GM19372 (cell line): ENCODE results near the gene VEPH1.

ENCODE experiments used
- ATAC-seq: cut with Tn5 transposase; IDR thresholded peaks from one replicate; pipeline ENCODE4 v1.9.1; 2021; ENCODE audit warnings: mild to moderate bottlenecking, low read depth, moderate library complexity; ENCODE audit not compliant: unreplicated experiment

VEPH1 gene

GRCh38 chr3:157526036-157526435 lies 22.8 kb upstream of the VEPH1 start:
- no peak for ATAC-seq

- ATAC-seq, result no peak
Measured at GRCh38 chr3:157523814-157524213, 20.6 kb upstream of the VEPH1 start.

DNA sequence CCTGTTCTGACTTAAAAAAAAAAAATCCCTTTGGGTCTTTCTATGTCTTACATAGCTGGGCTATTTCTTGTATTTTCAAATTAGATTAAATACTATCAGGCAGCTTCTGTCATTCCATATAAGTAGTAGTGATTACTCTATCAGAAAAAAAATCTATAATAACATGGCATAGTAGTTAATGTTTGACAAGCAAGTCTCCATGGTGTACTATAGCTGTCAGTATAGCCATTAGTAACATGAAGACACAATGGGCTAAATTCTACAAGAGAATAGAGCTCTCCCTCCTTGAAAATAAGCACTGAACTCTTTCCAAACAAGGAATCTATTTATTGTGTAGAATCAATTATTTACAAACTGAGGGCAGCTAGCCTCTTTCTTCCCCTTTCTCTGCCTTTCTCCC lies 19.4 kb upstream of the VEPH1 start:
- ATAC-seq, result no peak

DNA sequence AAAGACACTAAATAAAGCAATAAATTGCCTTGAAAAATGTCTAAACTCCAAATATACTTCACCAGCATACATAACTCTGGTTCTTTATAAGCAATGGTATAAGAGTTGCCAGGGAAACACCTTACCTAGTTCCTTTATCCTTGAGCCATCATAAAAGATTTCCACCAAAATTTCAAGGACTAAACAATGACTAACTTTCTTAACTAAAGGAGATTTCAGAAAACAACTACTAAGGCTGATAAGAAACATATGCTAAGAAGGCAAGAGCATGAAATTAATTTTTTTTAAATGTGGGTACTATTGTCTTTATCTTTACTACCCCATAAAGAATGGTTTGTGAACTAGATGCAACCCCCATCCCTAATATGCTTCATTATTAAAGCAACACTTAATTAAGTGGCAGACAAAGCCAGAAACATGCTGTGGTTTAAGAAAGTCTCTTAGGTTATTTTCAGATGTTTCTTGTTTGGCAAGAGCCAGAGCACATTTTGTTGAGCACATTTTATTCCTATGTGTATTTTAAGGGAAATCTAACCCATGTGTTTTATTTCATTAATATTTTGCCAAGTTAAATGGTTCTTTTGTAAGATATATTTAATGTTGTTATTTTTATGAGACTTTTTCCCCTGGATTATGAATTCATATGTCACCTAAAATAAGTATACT lies 17.4 kb upstream of the VEPH1 start:
- ATAC-seq, result no peak

DNA sequence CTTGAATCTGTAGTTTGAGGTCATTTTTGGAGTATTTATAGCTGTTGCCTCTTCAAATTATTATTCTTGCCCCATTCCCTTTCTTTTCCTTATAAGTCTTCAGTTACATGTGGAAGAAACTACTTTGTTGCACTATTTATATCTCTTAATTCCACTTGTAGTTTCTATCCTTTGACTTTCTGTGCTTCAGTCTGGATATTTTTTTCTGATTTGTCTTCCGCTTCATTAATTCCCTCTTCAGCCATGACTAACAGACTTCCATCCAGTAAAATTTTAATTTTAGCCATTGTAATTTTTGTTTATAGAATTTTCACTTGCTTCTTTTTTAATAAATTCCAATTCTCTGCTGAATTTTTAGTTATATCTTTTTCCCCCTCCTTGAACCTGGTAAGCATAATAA lies 15.7 kb upstream of the VEPH1 start:
- no peak for ATAC-seq

DNA sequence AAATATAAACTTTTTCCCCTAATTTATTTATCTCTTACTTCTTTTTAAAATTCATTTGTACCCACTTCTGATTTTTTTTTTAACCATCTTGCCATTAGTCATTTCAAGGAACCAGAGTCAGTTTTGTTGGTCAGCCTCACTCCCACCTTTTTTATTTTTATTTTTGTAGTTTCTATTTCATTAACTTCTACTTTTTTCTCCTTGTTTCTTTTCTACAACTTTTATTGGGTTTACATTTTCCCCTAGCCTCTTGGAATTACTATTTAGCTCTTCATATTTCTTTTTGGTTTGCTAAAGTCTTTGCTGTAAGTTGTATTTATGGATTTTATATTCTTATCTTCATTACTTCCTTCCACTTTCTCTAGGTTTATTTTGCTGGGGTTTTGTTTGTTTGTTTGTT lies 13.7 kb upstream of the VEPH1 start:
- ATAC-seq, result no peak

GRCh38 chr3:157515398-157515797 lies 12.2 kb upstream of the VEPH1 start:
- ATAC-seq, result no peak

DNA sequence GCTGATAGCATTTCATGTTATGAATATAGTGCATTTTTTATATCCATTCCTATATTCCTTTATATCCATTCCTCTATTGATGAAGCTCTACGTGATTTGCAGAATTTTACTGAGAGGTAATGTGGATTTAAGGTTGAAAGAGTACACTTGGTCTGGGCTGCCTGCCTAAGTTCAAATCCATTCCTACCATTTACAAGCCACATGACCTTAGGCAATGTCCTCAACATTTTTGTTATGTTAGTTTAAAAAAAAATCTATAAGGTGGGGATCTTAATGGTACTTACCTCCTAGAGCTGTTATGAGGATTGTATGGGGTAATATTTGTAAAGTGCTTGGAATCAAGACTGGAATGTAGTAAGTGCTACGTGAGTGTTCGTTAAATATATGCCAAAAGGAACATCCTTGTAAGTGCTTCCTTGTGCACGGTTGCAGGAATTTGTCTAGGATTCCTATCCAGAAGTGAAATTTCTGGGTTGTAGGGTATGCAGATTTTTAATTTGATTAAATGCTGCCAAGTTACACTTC lies 11.2 kb upstream of the VEPH1 start:
- ATAC-seq, result no peak

DNA sequence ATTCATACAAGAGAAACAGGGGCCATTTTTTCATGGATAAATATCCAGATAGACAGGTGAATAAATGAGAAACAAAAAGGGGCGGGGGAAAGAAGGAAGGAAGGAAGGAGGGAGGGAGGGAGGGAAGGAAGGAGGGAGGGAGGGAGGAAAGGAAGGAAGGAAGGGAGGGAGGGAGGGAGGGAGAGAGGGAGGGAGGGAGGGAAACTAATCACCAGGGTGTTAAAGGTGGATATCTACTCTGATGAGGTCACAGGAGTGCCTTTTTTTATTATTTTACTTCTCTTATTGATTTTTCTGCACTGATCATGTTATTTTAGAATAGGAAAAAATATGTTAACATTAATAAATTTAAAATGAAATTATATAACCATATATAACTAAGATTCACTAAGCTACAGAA lies 10.4 kb upstream of the VEPH1 start:
- no peak for ATAC-seq

DNA sequence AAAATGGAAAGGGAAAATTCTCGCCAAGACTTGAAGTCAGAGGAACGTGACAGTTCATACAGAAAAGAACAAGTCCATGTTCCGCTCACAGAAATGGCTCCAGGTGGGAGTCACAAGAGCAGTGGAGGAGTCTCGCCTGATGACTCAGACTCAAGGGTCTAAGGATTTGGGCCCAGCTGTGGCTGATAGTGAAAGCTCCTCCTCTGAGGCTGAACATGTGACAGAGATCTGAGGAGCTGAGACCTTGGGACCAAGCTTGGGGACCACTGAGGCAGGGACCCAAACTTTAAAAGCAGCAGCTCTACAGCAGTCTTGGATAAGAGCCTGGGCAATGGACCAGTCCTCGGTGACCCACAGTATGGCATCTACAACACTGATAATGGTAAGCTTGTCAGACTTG lies 9.3 kb upstream of the VEPH1 start:
- no peak for ATAC-seq

DNA sequence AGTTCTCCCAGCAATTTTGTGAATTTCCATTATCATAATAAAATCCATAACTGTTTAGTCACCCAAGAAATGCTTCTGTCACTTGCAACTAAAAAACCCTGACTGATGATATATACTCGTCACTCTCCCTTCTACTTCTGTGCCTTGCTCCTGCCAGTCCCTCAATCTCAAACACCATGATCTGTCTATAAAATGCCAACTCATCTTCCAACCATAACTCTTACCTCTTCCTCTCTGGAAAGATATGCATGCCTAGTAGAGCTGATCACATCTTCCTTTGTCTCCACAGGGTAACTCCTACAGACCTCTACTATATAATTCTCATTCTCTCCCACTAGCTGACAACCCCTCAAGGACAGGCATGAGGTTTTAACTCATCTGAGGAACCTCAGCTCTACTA lies 5.2 kb upstream of the VEPH1 start:
- no peak for ATAC-seq

GRCh38 chr3:157501863-157502262 lies 1.4 kb downstream of the VEPH1 start:
- no peak for ATAC-seq

DNA sequence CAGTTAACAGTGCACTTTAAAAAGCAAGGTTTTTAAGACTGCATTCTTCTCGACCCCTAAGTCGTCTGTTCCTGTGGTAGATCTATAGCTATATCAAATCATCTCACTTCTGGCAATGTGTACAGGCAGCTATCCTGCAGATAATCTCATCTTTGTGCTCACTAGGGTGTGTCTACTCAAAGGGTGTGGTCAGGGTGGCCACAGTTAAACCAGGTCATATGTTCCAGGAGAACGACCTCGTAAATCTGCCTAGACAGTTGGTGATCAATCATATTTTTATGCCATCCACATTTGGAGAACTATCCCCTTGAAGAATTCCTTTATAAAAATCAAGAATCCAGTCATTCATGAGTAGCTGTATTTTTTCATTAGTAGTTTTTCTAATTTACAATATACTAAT lies 3.0 kb downstream of the VEPH1 start:
- no peak for ATAC-seq

DNA sequence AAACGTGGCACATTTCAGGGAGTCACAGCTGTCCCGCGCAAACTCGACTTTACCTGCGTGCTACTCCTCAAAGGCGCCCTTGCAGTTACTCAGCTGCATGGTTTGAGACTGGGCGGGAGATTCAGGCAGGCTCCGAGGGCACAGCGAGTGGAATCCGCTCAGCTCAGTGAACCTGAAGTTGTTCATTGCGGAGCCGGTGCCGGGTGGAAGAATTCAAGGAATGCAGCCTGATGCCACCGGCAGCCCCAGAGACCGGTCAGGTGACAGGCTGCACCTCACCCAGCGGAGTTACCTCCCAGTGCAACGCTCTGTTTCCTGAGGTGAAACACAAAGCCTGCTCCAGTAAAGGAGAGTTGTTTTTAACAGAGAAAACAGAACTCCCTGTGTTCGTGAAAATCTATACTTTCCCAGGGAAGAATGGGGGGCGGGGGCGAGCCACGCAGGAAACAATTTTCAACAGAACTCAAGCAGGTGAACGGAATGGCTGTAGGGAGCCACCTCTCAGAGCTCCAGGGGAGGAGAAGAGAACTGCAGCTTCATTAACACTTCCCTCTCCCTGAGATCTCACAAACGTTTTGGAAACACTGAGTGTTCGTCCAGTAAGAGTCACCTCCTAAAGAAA lies 3.8 kb downstream of the VEPH1 start:
- ATAC-seq, result no peak

DNA sequence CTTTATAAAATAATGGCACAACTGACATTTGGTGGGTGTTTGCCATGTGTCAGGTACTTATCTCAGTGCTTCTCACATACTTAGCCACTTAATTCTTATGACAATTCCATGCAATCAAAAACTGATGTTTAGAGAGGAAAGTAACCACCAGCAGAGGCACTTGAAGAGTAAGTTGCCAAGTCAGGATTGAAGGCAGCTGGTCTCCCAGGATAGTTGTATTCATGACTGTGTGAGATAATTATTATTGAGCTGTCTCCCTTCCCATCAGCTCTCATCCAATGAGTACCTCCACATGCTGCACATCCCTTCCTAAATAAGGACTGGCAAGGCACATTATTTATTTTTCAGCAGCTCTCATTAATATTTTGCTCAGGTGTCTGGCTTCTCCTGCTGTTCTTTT lies 4.8 kb downstream of the VEPH1 start:
- ATAC-seq, result no peak

GRCh38 chr3:157495846-157496245 lies 7.4 kb downstream of the VEPH1 start:
- no peak for ATAC-seq

DNA sequence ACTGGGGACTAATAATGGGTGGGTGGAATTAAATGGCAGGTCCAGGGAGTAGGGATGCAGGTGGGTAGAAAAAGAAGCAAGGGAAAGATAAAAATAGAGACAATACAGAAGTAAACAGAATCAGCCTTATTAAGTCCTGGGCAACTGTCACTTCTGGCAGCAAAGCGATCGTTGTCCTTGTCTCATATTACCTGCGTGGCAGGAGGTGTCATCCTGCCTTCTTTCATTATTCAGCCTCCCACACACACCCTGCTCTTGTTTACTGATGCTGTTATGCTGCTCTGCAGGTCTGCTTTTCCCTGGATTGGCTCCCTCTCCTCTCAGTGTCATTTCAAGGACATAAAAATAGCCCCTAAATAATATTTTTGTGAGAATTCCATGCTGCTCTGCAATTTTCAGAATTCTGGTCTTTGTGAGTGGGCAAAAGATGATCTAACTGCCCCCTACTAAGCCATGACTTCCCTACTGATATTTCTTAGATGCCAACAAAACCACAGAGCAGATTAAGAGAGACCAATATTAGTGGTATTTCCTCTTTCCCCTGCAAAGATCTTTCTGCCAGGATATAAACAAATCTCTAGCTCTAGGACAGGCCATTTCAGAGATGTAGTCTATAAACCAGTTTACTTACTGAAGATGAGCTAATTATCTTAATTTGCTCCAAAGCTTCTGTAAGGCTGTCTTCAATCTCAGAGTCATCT lies 8.5 kb downstream of the VEPH1 start:
- no peak for ATAC-seq

GRCh38 chr3:157493627-157494550 lies 9.3 kb downstream of the VEPH1 start:
- ATAC-seq, result no peak

DNA sequence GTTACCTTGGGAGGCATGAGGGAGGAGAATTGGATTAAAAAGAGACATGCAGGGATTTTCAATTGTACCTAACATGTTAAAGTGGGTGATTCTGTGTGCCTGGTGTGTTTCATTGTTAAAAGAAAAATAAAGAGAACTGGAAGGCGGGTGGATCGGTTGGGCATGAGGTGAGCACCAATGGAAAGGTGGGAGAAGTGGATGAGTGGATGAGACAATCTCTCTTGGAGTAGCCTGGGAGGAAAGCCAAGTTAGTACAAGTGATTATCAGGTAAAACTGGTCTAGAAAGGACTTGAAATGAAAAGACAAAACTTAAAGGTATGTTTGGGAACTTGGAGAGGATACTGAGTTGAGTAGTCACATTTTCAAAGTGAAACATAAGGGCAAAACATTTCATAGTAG lies 12.1 kb downstream of the VEPH1 start:
- no peak for ATAC-seq

- no peak for ATAC-seq
Measured at GRCh38 chr3:157488144-157488543, 15.1 kb downstream of the VEPH1 start.

- no peak for ATAC-seq
Measured at GRCh38 chr3:157487339-157487738, 15.9 kb downstream of the VEPH1 start.
